Fibroblast of villous mesenchyme (primary cell): Measurements from ENCODE around the gene GCNT4. TPM values are rescaled to one million over a fixed set of nuclear protein-coding genes. Genes with fewer than 3 reads are reported as not detected.

Experiments used
- DNase-seq: peaks from one replicate; pipeline ENCODE4 v3.0.0-alpha.2; 2010; ENCODE audit warnings: low read depth
- H3K4me3 ChIP-seq: 2 replicates; pipeline ENCODE4 v1.5.1; 2011; ENCODE audit warnings: low read depth, mild to moderate bottlenecking, low read length
- CTCF ChIP-seq: IDR thresholded peaks from 2 replicates; pipeline ENCODE4 v1.5.1; 2012; ENCODE audit warnings: low read depth, mild to moderate bottlenecking, low read length; ENCODE audit not compliant: insufficient read depth
- total RNA-seq: library from RNA; depleted of rRNA; stranded (reverse); fragments of >200 nt; gene quantifications from 2 replicates; pipeline ENCODE4 v1.2.3, GENCODE V29; 2012

GCNT4 gene
- total RNA-seq, 1 donor, result 46.2 TPM

- no peak overlapping the region for H3K4me3 ChIP-seq
- no peak for TF ChIP-seq CTCF
- no peak for DNase-seq
Observed at GRCh38 chr5:75058986-75059535, 6.7 kb upstream of the GCNT4 start.

GRCh38 chr5:75057561-75057960 is 5.2 kb upstream of the GCNT4 start:
- no peak for TF ChIP-seq CTCF
- H3K4me3 ChIP-seq, result no peak overlapping the region
- DNase-seq, result peak; percentile 28

- DNase-seq, result peak; percentile 65
- no peak overlapping the region for H3K4me3 ChIP-seq
- no peak for TF ChIP-seq CTCF
Observed at GRCh38 chr5:75055727-75056144, 3.4 kb upstream of the GCNT4 start.

GRCh38 chr5:75054134-75054930 is 2.0 kb upstream of the GCNT4 start:
- peak overlapping the region; percentile 67 for H3K4me3 ChIP-seq
- DNase-seq, result peak; percentile 70
- no peak for TF ChIP-seq CTCF

- peak overlapping the region; percentile 67 for H3K4me3 ChIP-seq
- TF ChIP-seq CTCF, result peak; percentile 20
- DNase-seq, result peak; percentile 84
Observed at GRCh38 chr5:75053304-75054133, 1.2 kb upstream of the GCNT4 start.

- H3K4me3 ChIP-seq, result peak overlapping the region; percentile 67
- DNase-seq, result no peak
- TF ChIP-seq CTCF, result no peak
Observed at GRCh38 chr5:75053054-75053303, 621 bp upstream of the GCNT4 start.
